ENCODE results near the gene SMAD5.

- TF ChIP-seq CTCF (IDR thresholded peaks at IDR 0.05) (no peak), POLR2A (IDR thresholded peaks at IDR 0.05) (no peak)
These were observed 15.0 kb downstream of the SMAD5 start for GRCh38 chr5:136147632-136148031.
